Stimulated activated CD8-positive, alpha-beta memory T cell treated with anti-CD3 and anti-CD28 coated beads, Interleukin-12 subunit alpha, Interleukin-12 subunit beta, amount 100 ng/mL, for 24 hours (primary cell): ENCODE measurements around the gene HELZ2.
A peak's percentile ranks its signal among the peaks of the same experiment; 100 is the strongest.

Experiments used
- DNase-seq: peaks from one replicate; pipeline ENCODE4 v3.0.0-alpha.2; 2020; ENCODE audit errors: extremely low read depth

Gene HELZ2

DNA sequence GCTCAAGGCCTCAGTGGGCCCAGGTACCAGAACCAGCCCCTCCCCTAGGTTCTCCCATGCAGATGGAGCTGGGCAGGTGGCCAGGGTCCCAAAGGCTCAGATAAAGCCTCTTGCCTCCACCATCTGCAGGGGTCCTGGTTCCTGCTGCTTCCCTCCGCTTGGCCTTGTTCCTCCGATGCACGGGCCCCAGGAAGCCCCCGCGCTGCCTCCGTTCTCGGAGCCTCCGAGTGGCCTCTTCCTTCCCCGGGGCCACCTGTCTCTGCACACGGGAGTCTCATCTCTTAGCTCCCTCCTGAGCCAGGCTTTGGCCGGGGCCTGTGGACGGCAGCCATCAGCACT, 35.0 kb downstream of the HELZ2 start:
- DNase-seq = no peak

GRCh38 chr20:63538204-63539091, 35.6 kb downstream of the HELZ2 start:
- DNase-seq = no peak

DNA sequence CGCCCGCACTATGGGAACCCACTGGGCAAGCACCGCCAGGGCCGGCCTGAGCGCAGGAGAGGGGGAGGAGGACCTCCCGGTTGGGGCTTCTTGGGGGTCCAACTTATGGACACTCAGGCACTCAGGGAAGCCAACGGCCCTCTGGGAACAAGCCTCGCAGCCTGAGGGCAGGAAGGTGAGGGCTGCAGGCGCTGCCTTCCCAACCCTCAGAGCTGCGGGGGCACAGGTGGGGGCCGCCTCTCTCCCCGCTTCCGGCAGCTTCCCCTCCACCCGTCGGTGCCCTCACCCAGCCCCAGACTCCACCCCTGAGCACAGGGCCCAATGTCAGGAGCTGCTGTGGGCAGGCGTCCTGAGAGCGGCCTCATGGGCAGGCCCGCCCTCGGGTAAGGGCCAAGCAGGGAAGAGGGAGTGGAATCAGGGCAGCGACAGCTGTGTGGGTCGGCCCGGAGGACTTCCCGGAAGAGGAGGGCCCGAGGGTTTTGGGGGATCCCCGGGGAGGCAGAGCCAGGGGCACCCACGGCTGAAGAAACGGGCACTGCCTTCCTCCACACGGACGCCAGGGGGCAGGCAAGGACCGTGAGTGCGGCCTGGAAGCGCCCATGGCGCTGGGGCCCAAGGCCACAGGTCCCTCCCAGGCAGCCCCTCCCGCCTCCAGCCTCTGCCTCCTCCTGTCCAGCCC, 36.4 kb downstream of the HELZ2 start:
- DNase-seq = peak; percentile 87

DNA sequence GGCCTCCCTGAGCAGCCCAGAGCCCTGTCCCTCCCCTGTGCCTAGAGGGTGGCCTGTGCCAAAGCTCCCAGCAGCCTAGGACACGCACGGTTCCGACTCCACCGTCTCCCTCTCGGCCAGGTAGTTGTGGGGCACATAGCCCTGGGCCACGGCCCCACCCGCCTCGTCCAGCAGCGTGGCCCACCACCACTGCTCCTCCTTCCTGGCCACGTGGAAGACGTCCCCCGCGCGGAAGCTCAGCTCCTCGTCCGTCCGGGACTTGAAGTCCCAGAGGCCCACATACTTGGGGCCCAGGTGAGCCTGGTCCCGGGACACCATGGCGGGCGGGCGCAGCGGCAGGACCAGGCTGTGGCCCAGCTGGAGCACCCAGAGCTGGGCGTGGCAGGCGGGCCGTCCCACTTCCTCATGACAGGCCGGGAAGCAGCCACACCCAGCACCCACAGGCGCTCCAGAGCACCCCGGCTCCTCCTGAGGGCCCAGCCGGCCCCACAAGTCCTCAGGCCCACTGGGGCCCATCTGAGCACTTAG, 37.0 kb downstream of the HELZ2 start, which contains the start of gene PTK6:
PTK6 (minus strand) TSS at position 380 of the 528 bp plus-strand sequence; CDS start at position 318, 62 bp downstream.
- DNase-seq = no peak

- DNase-seq = no peak
These were observed 37.6 kb downstream of the HELZ2 start for GRCh38 chr20:63536241-63536977.

- DNase-seq = no peak
These were observed 39.0 kb downstream of the HELZ2 start for GRCh38 chr20:63534831-63535651.

DNA sequence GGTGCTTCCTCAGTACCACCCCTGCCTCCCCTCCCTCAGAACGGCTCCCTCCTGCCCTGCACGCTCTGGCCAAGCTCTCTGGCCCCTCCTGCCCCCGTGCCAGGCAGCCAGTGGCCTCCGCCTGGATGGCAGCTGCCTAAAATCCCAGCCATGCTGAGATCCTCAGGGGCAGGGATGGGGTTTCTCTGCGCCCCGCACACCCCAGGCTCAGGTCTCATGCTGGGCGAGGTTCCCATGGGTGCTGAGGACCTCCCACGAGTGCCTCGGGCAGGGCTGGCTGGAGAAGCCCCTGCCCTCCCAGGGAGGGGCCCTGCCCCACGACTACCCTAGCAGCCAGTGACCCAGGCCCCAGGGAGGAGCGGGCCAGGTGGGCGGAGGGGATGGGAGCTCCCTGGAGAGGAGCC, 39.6 kb downstream of the HELZ2 start:
- no peak for DNase-seq

GRCh38 chr20:63533871-63534393, 40.1 kb downstream of the HELZ2 start:
- no peak for DNase-seq

GRCh38 chr20:63533388-63533787, 40.7 kb downstream of the HELZ2 start:
- no peak for DNase-seq

GRCh38 chr20:63532449-63532971, 41.5 kb downstream of the HELZ2 start:
- no peak for DNase-seq

- DNase-seq = no peak
These were observed 42.2 kb downstream of the HELZ2 start for GRCh38 chr20:63531686-63532448.

DNA sequence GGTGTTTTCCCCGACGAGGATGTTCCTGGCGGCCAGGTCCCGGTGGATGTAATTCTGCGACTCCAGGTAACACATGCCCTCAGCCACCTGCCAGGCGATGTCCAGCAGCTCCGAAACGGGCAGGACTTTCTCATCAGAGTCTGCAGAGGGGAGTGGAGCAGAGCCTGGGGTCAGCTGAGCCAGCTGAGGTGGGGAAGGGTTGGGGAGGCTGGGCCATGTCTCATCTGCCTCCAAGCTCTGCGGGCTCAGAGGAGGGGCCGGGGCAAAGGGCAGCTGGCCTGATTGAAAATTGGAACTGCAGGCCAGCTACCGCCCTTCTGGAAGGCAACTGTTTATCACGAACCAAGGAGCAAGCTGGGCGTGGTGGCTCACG, 43.3 kb downstream of the HELZ2 start:
- no peak for DNase-seq

- no peak for DNase-seq
These were observed 43.9 kb downstream of the HELZ2 start for GRCh38 chr20:63529861-63530787.

GRCh38 chr20:63529180-63529860, 44.7 kb downstream of the HELZ2 start:
- no peak for DNase-seq

GRCh38 chr20:63527184-63527583, 46.9 kb downstream of the HELZ2 start:
- DNase-seq = no peak

GRCh38 chr20:63525971-63526370, 48.1 kb downstream of the HELZ2 start:
- DNase-seq = no peak

DNA sequence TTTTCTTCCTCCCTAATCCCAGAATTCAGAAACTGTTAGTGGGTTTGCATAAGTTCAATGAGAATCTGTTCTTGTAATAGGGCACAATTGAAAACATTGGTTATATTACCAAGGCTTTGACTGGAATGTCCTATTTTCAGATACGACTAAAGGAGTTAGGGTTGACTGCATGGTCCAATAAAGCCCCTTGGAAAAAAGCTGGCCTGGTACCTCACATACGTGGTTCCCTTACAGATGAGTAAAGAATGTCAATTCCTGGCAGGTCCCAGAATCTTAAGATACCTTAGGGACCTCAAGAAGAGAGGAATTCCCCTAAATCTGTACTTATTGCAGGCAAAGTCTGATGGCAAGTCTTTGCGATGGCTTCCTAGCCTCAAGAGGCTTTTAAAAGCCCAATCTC, 48.9 kb downstream of the HELZ2 start:
- DNase-seq = no peak
